Large intestine (tissue), 3 donors: ENCODE data around the gene XNDC1N. TPM values are rescaled to one million over a fixed set of nuclear protein-coding genes. Genes with fewer than 3 reads are reported as not detected.
"Not testable (repeated sequence)": the region's sequence is repeated elsewhere in the genome, so short reads cannot be mapped to it uniquely, and the experiment has no call there.

Source experiments
- DNase-seq, 2 donors: peaks; one replicate each; pipeline versions ENCODE4 v3.0.0 to v3.0.0-alpha.2; 2013
- H3K27ac ChIP-seq: one replicate; pipeline ENCODE4 v1.5.1; 2013; ENCODE audit warnings: low read length
- H3K27me3 ChIP-seq: 2 replicates; pipeline ENCODE4 v1.6.1; 2013; ENCODE audit warnings: low read length; ENCODE audit not compliant: control insufficient read depth, insufficient read depth
- H3K36me3 ChIP-seq: 2 replicates; pipeline ENCODE4 v1.6.1; 2013; ENCODE audit warnings: low read length; ENCODE audit not compliant: control insufficient read depth, insufficient read depth
- H3K4me1 ChIP-seq: one replicate; pipeline ENCODE4 v1.6.1; 2013; ENCODE audit warnings: low read length; ENCODE audit not compliant: control insufficient read depth, insufficient read depth
- H3K4me3 ChIP-seq: one replicate; pipeline ENCODE4 v1.5.1; 2013; ENCODE audit warnings: low read length
- H3K9me3 ChIP-seq: one replicate; pipeline ENCODE4 v1.6.1; 2013; ENCODE audit warnings: mild to moderate bottlenecking, low read depth, low read length, moderate library complexity; ENCODE audit not compliant: control insufficient read depth
- WGBS: methylation state at CpG from one replicate; pipeline ENCODE4 v1.1.5; 2013; ENCODE audit warnings: low lambda C conversion rate; ENCODE audit not compliant: insufficient coverage; 5-methylcytosine and 5-hydroxymethylcytosine counted together
- polyA plus RNA-seq: library from polyadenylated mRNA; unstranded; fragments of 120-200 nt; gene quantifications from one replicate; pipeline ENCODE4 v1.2.1, GENCODE V29; 2013

XNDC1N gene
- polyA plus RNA-seq, 1 donor = 5.1 TPM

GRCh38 chr11:71911321-71911985 lies 16.9 kb downstream of the XNDC1N start:
- not testable (repeated sequence) for DNase-seq, H3K9me3 ChIP-seq, H3K4me1 ChIP-seq, H3K4me3 ChIP-seq, H3K27me3 ChIP-seq, H3K27ac ChIP-seq
- WGBS = no CpG with 5 or more reads among the region's 10 CpGs
- H3K36me3 ChIP-seq = peaks cover 23% of the 10 kb centered on the region

DNA sequence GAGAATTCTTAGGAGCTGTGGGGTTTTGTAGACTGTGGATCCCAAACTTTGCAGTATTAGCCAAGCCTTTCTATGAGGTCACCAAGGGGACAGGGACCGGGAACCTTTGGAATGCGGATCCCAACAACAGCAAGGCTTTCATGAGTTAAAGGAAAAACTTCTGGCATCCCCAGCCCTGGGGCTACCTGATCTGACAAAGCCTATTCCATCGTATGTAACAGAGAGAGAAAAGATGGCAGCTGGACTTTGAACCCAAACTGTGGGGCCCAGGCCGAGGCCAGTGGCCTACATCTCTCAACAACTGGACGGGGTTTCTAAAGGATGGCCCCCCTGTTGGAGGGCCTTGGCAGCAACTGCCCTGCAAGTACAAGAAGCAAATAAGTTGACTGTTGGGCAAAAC lies 17.6 kb downstream of the XNDC1N start:
- H3K36me3 ChIP-seq = peaks cover 17% of the 10 kb centered on the region
- no CpG with 5 or more reads among the region's 5 CpGs for WGBS
- H3K27me3 ChIP-seq, H3K9me3 ChIP-seq, DNase-seq, H3K4me3 ChIP-seq, H3K27ac ChIP-seq, H3K4me1 ChIP-seq: not testable (repeated sequence)

DNA sequence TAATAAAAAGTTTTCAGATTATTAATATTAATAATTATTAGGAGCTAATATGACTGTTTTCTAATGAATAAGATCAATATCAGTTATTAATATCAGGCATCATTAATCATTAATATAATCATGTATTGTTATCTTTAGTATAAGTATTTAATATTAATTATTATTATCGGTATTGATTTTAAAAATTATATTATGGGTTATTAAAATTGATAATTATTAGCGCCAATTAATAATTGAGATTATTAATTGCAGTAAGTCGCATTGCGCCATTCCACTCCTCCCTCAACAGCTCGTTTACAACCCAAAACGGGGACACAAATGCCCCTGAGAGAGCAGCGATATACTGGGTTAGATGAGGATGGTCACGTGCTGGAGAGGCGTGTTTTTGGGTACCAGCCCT lies 20.2 kb downstream of the XNDC1N start:
- Histone ChIP-seq H3K36me3 (peaks cover 10% of the 10 kb centered on the region), H3K27ac (no peak overlapping the region)
- 100% methylated on average over 4 of the region's 9 CpGs for WGBS

GRCh38 chr11:71901137-71901536 lies 27.3 kb downstream of the XNDC1N start:
- WGBS = 100% methylated on average over 1 of the region's 14 CpGs
- not testable (repeated sequence) for H3K27me3 ChIP-seq, DNase-seq, H3K4me3 ChIP-seq, H3K36me3 ChIP-seq, H3K4me1 ChIP-seq, H3K27ac ChIP-seq, H3K9me3 ChIP-seq

More for the DNA sequence above, 20.2 kb downstream of the XNDC1N start:
- Histone ChIP-seq H3K4me3 (no peak overlapping the region), H3K27me3 (no peaks in the 10 kb centered on the region), H3K4me1 (peaks cover 4% of the 10 kb centered on the region), H3K9me3 (no peaks in the 10 kb centered on the region)
- no peak for DNase-seq

DNA sequence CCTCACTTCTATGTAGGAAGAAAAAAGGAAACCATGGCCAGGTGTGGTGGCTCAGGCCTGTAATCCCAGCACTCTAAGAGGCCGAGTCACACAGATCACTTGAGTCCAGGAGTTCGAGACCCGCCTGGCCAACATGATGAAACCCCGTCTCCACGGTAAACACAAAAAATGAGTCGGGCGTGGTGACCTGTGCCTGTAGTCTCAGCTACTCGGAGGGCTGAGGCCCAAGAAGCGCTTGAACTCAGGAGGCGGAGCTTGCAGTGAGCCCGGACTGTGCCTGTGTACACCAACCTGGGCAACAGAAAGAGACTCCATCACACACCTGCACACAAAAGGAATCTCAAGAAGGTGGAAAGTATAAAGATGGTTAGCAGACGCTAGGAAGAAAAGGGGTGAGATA lies 32.4 kb downstream of the XNDC1N start:
- H3K27ac ChIP-seq = no peak overlapping the region
- no peak overlapping the region for H3K4me3 ChIP-seq
- H3K27me3 ChIP-seq = no peaks in the 10 kb centered on the region
- no peaks in the 10 kb centered on the region for H3K9me3 ChIP-seq
- no CpG with 5 or more reads among the region's 12 CpGs for WGBS
- H3K4me1 ChIP-seq = no peaks in the 10 kb centered on the region
- no peak for DNase-seq
- no peaks in the 10 kb centered on the region for H3K36me3 ChIP-seq

DNA sequence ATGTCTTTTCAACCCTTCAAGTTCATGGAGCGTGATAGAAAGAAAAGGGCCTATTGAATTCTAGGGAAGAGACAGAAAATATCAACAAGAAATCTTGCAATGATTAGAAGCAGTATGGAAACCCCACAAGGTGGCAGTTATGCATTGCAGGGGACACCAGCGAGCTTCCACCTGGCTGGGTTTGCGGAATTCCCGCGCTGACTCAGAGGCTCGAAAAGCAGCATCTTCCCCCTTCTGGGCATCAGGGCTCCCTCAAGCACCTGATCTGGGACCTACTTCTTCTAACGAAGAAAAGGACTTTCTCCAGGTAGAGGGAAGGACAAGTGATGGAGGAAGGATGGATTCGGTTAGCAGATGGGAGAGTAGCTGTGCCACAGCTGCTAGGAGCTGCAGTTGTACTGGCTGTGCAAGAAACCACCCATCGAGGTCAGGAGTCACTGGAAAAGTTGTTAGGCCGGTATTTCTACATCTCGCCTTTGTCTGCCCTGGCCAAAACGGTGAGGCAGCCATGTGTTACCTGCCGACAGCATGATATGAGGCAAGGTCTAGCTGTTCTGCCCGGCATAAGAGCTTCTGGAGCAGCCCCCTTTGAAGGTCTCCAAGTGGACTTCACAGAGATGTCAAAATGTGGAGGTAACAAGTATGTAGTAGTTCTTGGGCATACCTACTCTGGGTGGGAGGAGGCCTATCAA lies 39.1 kb downstream of the XNDC1N start:
- H3K9me3 ChIP-seq, H3K36me3 ChIP-seq, H3K4me3 ChIP-seq, H3K4me1 ChIP-seq, DNase-seq, H3K27me3 ChIP-seq: not testable (repeated sequence)
- WGBS = no CpG with 5 or more reads among the region's 14 CpGs
- peak overlapping the region; percentile 71 for H3K27ac ChIP-seq

DNA sequence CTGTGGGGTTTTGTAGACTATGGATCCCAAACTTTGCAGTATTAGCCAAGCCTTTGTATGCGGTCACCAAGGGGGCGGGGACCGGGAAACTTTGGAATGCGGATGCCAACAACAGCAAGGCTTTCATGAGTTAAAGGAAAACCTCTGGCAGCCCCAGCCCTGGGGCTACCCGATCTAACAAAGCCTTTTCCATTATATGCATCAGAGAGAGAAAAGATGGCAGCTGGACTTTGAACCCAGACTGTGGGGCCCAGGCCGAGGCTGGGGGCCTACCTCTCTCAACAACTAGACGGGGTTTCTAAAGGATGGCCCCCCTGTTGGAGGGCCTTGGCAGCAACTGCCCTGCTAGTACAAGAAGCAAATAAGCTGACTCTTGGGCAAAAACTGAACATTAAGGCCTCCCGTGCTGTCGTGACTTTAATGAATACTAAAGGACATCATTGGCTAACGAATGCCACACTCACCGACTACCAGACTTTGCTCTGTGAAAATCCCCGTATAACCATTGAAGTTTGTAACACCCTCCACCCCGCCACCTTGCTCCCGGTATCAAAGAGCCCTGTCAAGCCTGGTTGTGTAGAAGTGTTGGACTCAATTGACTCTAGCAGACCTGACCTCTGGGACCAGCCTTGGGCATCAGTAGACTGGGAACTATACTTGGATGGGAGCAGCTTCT lies 39.9 kb downstream of the XNDC1N start:
- H3K27ac ChIP-seq = peak overlapping the region; percentile 71
- H3K36me3 ChIP-seq, H3K27me3 ChIP-seq, H3K4me1 ChIP-seq, H3K9me3 ChIP-seq, H3K4me3 ChIP-seq: not testable (repeated sequence)
- DNase-seq = peak; percentile 60 to 74
- WGBS = no CpG with 5 or more reads among the region's 14 CpGs

DNA sequence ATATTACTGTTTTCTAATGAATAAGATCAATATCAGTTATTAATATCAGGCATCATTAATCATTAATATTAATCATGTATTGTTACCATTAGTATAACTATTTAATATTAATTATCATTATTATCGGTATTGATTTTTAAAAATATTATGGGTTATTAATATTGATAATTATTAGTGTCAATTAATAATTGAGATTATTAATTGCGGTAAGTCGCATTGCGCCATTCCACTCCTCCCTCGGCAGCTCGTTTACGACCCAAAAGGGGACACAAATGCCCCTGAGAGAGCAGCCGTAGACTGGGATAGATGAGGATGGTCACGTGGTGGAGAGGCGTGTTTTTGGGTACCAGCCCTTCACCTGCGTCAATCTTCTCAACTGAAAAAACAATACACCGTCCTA lies 42.6 kb downstream of the XNDC1N start:
- DNase-seq, H3K4me3 ChIP-seq, H3K27ac ChIP-seq, H3K9me3 ChIP-seq, H3K36me3 ChIP-seq, H3K27me3 ChIP-seq, H3K4me1 ChIP-seq: not testable (repeated sequence)
- WGBS = 83% methylated on average over 1 of the region's 12 CpGs

Other genes starting within 250 kb of the XNDC1N start
- not detected for gene DEFB108B, start 95.4 kb downstream of the XNDC1N start, polyA plus RNA-seq
- not detected for gene DEFB131B, start 50.1 kb downstream of the XNDC1N start, polyA plus RNA-seq
- 42.9 TPM for gene RNF121, start 452 bp upstream of the XNDC1N start, polyA plus RNA-seq
- gene IL18BP, start 70.3 kb upstream of the XNDC1N start, polyA plus RNA-seq = 10.7 TPM
- 257 TPM for gene NUMA1, start 151.9 kb upstream of the XNDC1N start, polyA plus RNA-seq
- 10.9 TPM for gene LRRC51, start 152.3 kb upstream of the XNDC1N start, polyA plus RNA-seq
- gene LAMTOR1, start 174.7 kb upstream of the XNDC1N start, polyA plus RNA-seq = 114 TPM
- not detected for gene TOMT, start 177.3 kb upstream of the XNDC1N start, polyA plus RNA-seq
- gene ANAPC15, start 184.1 kb upstream of the XNDC1N start, polyA plus RNA-seq = 34.5 TPM
- 0.36 TPM for gene FOLR3, start 207.1 kb upstream of the XNDC1N start, polyA plus RNA-seq